Naive B cell (primary cell): Measurements from ENCODE around the gene PLD1. TPM values are rescaled to one million over a fixed set of nuclear protein-coding genes. Genes with fewer than 3 reads are reported as not detected.

Source experiments
- ATAC-seq, 2 donors: fragments of 150-1000 bp; cut with Tn5 transposase; 2 replicates each; pipeline ENCODE4 v1.10.0; 2021; ENCODE audit warnings: low read depth in 2 of 2, mild to moderate bottlenecking in 2 of 2, moderate library complexity in 2 of 2
- DNase-seq: peaks from one replicate; pipeline ENCODE4 v3.0.0; 2022
- H3K27ac Mint-ChIP-seq, 6 donors: one replicate each; pipeline ENCODE4 v1.8.0; 2020 to 2022; ENCODE audit warnings: mild to moderate bottlenecking in 6 of 6, mixed read lengths in 6 of 6, moderate library complexity in 5 of 6, inconsistent platforms in 2 of 6
- H3K27me3 Mint-ChIP-seq, 3 donors: one replicate each; pipeline ENCODE4 v1.8.0; 2021 to 2022; ENCODE audit warnings: mixed read lengths in 3 of 3, mild to moderate bottlenecking in 1 of 3
- H3K36me3 Mint-ChIP-seq, 2 donors: one replicate each; pipeline ENCODE4 v1.8.0; 2020 to 2022; ENCODE audit warnings: mixed read lengths in 2 of 2, inconsistent platforms in 1 of 2, mild to moderate bottlenecking in 1 of 2
- H3K4me1 Mint-ChIP-seq, 3 donors: one replicate each; pipeline ENCODE4 v1.8.0; 2020 to 2022; ENCODE audit warnings: mixed read lengths in 3 of 3, inconsistent platforms in 1 of 3, mild to moderate bottlenecking in 1 of 3, moderate library complexity in 1 of 3
- H3K4me3 Mint-ChIP-seq, 8 donors: one replicate each; pipeline ENCODE4 v1.8.0; 2020 to 2022; ENCODE audit warnings: mild to moderate bottlenecking in 8 of 8, mixed read lengths in 8 of 8, moderate library complexity in 8 of 8, inconsistent platforms in 2 of 8
- H3K9me3 Mint-ChIP-seq, 7 donors: one replicate each; pipeline ENCODE4 v1.8.0; 2020 to 2022; ENCODE audit warnings: mixed read lengths in 7 of 7, mild to moderate bottlenecking in 5 of 7, inconsistent platforms in 2 of 7, moderate library complexity in 1 of 7
- polyA plus RNA-seq, 6 donors: library from polyadenylated mRNA; unstranded; fragments of 300-500 nt; fragmentation: Illumina TruSeq; gene quantifications; one replicate each; pipeline ENCODE4 v1.2.3, GENCODE V29; 2021; ENCODE audit warnings: low read depth in 6 of 6

Gene PLD1
- polyA plus RNA-seq, 6 donors from 2014 or later = not detected

GRCh38 chr3:171672538-171672937 lies 137.7 kb downstream of the PLD1 start:
- Mint-ChIP-seq H3K36me3 (no peaks in the 10 kb centered on the region), H3K4me1 (no peaks in the 10 kb centered on the region), H3K27ac (no peak overlapping the region), H3K27me3 (no peaks in the 10 kb centered on the region), H3K9me3 (no peaks in the 10 kb centered on the region), H3K4me3 (no peak overlapping the region)
- DNase-seq (no peak), ATAC-seq (no peak)

GRCh38 chr3:171672124-171672523 lies 138.2 kb downstream of the PLD1 start:
- no peak overlapping the region for H3K27ac Mint-ChIP-seq

GRCh38 chr3:171671709-171672108 lies 138.6 kb downstream of the PLD1 start:
- Mint-ChIP-seq H3K36me3 (no peaks in the 10 kb centered on the region), H3K9me3 (no peaks in the 10 kb centered on the region), H3K4me3 (no peak overlapping the region), H3K27ac (no peak overlapping the region), H3K27me3 (no peaks in the 10 kb centered on the region), H3K4me1 (no peaks in the 10 kb centered on the region)
- DNase-seq (no peak), ATAC-seq (no peak)

More at GRCh38 chr3:171672124-171672523, 138.2 kb downstream of the PLD1 start:
- Mint-ChIP-seq H3K27me3 (no peaks in the 10 kb centered on the region), H3K36me3 (no peaks in the 10 kb centered on the region), H3K4me1 (no peaks in the 10 kb centered on the region), H3K9me3 (no peaks in the 10 kb centered on the region), H3K4me3 (no peak overlapping the region)
- DNase-seq (no peak), ATAC-seq (no peak)

- ATAC-seq (no peak), DNase-seq (no peak)
- Mint-ChIP-seq H3K36me3 (no peaks in the 10 kb centered on the region), H3K27ac (no peak overlapping the region), H3K27me3 (peaks cover 0 to 7% (median 2%) of the 10 kb centered on the region in 3 donors), H3K4me1 (no peaks in the 10 kb centered on the region), H3K4me3 (no peak overlapping the region), H3K9me3 (no peaks in the 10 kb centered on the region)
These were observed 143.8 kb downstream of the PLD1 start for GRCh38 chr3:171666516-171666915.

DNA sequence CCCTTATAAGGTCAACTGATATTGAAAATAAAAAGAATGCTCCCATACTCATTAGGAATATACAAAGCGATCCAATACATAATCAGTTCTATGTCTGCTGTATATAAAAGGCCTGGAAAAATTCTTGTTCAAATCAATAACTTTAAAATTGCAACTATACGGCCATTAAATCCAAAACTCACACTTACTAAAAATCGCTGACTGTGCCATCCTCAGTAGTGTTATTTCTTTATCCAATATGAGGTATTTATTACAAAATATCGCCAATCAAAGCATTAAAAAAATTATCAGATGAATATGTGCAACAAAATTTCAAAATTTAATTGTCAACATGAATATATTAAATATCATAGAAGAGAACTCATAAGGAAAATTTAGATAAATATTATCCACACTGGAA lies 146.5 kb downstream of the PLD1 start:
- no peak overlapping the region for H3K27ac Mint-ChIP-seq
- H3K4me1 Mint-ChIP-seq = no peaks in the 10 kb centered on the region
- ATAC-seq (no peak), DNase-seq (no peak)
- no peaks in the 10 kb centered on the region for H3K36me3 Mint-ChIP-seq
- no peaks in the 10 kb centered on the region for H3K9me3 Mint-ChIP-seq
- H3K4me3 Mint-ChIP-seq = no peak overlapping the region
- H3K27me3 Mint-ChIP-seq = peaks cover 0 to 9% (median 4%) of the 10 kb centered on the region in 3 donors

GRCh38 chr3:171661484-171661883 lies 148.8 kb downstream of the PLD1 start:
- Mint-ChIP-seq H3K36me3 (no peaks in the 10 kb centered on the region), H3K4me3 (no peak overlapping the region), H3K27ac (no peak overlapping the region), H3K9me3 (no peaks in the 10 kb centered on the region), H3K27me3 (peaks cover 0 to 9% (median 4%) of the 10 kb centered on the region in 3 donors), H3K4me1 (no peaks in the 10 kb centered on the region)
- DNase-seq (no peak), ATAC-seq (no peak)

DNA sequence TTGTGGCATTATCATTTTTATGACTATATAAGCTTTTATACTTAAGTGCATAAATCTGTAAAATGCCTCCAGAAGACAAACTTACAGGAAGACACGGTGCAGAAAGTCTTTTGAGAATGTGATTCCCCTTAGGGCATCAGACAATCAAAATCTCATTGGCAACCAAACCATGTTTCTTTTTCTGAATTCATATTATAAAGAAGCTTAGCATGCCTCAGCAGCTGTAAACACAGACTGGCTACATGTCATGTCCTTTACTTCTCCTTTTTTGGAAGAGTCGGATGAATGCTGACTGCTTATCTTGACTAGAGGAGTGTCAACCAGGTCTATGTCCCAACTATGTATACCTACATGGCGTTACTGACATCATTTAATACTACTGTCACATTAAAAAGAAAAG lies 150.1 kb downstream of the PLD1 start:
- Mint-ChIP-seq H3K27me3 (peaks cover 0 to 9% (median 4%) of the 10 kb centered on the region in 3 donors), H3K36me3 (no peaks in the 10 kb centered on the region), H3K4me1 (no peaks in the 10 kb centered on the region), H3K9me3 (no peaks in the 10 kb centered on the region), H3K27ac (no peak overlapping the region), H3K4me3 (no peak overlapping the region)
- DNase-seq (no peak), ATAC-seq (no peak)

GRCh38 chr3:171658841-171659240 lies 151.4 kb downstream of the PLD1 start:
- no peak overlapping the region for H3K4me3 Mint-ChIP-seq
- no peak for DNase-seq

GRCh38 chr3:171654809-171655208 lies 155.5 kb downstream of the PLD1 start:
- Mint-ChIP-seq H3K4me1 (peaks cover 0 to 2% (median 0%) of the 10 kb centered on the region in 3 donors), H3K36me3 (no peaks in the 10 kb centered on the region), H3K4me3 (no peak overlapping the region), H3K27ac (peak overlapping the region in 1 of 6 donors; percentile 33), H3K27me3 (peaks cover 0 to 4% (median 0%) of the 10 kb centered on the region in 3 donors), H3K9me3 (no peaks in the 10 kb centered on the region)
- DNase-seq (no peak), ATAC-seq (no peak)

More at GRCh38 chr3:171658841-171659240, 151.4 kb downstream of the PLD1 start:
- H3K9me3 Mint-ChIP-seq = no peaks in the 10 kb centered on the region
- H3K4me1 Mint-ChIP-seq = no peaks in the 10 kb centered on the region
- no peak overlapping the region for H3K27ac Mint-ChIP-seq
- H3K36me3 Mint-ChIP-seq = no peaks in the 10 kb centered on the region
- H3K27me3 Mint-ChIP-seq = peaks cover 0 to 6% (median 4%) of the 10 kb centered on the region in 3 donors
- no peak for ATAC-seq

DNA sequence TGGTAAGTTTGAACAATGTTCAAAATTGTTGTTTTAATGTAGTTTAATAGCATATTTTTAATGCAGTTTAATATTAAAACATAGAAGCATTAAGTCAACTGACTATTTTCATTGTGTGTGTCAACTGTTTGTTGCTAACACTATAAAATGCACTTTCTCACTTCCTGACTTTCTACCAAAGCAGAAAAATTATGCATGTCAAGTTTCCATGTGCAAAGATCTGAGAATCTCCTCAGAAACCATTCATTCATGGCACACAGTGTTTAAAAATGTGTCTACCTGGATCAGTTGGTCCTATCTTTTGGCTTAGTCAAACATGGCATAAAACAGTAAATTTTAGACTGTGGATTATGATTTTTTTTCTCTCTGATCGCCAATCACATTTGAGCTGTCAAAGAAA lies 156.0 kb downstream of the PLD1 start:
- Mint-ChIP-seq H3K36me3 (no peaks in the 10 kb centered on the region), H3K4me1 (peaks cover 0 to 2% (median 0%) of the 10 kb centered on the region in 3 donors), H3K9me3 (no peaks in the 10 kb centered on the region), H3K27ac (no peak overlapping the region), H3K4me3 (no peak overlapping the region), H3K27me3 (peaks cover 0 to 4% (median 0%) of the 10 kb centered on the region in 3 donors)
- ATAC-seq (no peak), DNase-seq (no peak)

DNA sequence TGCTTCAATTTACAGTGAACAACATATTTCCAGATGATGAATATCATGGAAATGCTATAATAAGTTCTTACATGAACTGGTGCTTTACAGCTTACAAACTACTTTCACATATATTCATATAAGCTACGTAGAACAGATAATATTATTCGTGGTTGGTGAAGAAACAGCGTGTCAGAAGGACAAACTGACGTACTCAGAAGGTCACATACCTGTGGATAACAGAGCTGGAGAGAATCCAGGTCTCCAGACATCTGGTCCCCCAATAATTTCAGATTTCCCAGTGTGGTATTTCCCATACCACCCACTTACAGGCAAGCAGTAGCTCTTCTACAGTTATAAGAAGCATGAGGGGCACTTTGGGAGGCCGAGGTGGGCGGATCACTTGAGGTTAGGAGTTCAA lies 156.6 kb downstream of the PLD1 start:
- ATAC-seq = no peak

GRCh38 chr3:171652932-171653331 lies 157.4 kb downstream of the PLD1 start:
- DNase-seq = no peak
- peaks cover 0 to 4% (median 0%) of the 10 kb centered on the region in 3 donors for H3K27me3 Mint-ChIP-seq
- H3K4me3 Mint-ChIP-seq = no peak overlapping the region
- peaks cover 0 to 2% (median 0%) of the 10 kb centered on the region in 3 donors for H3K4me1 Mint-ChIP-seq
- no peaks in the 10 kb centered on the region for H3K36me3 Mint-ChIP-seq
- H3K9me3 Mint-ChIP-seq = no peaks in the 10 kb centered on the region
- ATAC-seq = no peak
- H3K27ac Mint-ChIP-seq = no peak overlapping the region

More for the DNA sequence above, 156.6 kb downstream of the PLD1 start:
- no peak overlapping the region for H3K27ac Mint-ChIP-seq
- H3K9me3 Mint-ChIP-seq = no peaks in the 10 kb centered on the region
- peaks cover 0 to 4% (median 0%) of the 10 kb centered on the region in 3 donors for H3K27me3 Mint-ChIP-seq
- DNase-seq = no peak
- H3K36me3 Mint-ChIP-seq = no peaks in the 10 kb centered on the region
- no peak overlapping the region for H3K4me3 Mint-ChIP-seq
- H3K4me1 Mint-ChIP-seq = peaks cover 0 to 2% (median 0%) of the 10 kb centered on the region in 3 donors

- ATAC-seq (no peak), DNase-seq (no peak)
- Mint-ChIP-seq H3K36me3 (no peaks in the 10 kb centered on the region), H3K4me1 (peaks cover 0 to 2% (median 0%) of the 10 kb centered on the region in 3 donors), H3K9me3 (no peaks in the 10 kb centered on the region), H3K27me3 (peaks cover 0 to 4% (median 0%) of the 10 kb centered on the region in 3 donors), H3K27ac (no peak overlapping the region), H3K4me3 (peak overlapping the region in 1 of 8 donors; percentile 54)
These were observed 160.2 kb downstream of the PLD1 start for GRCh38 chr3:171649911-171650592.

GRCh38 chr3:171649267-171649666 lies 161.0 kb downstream of the PLD1 start:
- H3K4me3 Mint-ChIP-seq = no peak overlapping the region
- H3K27me3 Mint-ChIP-seq = peaks cover 0 to 4% (median 0%) of the 10 kb centered on the region in 3 donors
- H3K9me3 Mint-ChIP-seq = no peaks in the 10 kb centered on the region
- DNase-seq = no peak
- no peak overlapping the region for H3K27ac Mint-ChIP-seq
- H3K36me3 Mint-ChIP-seq = no peaks in the 10 kb centered on the region
- H3K4me1 Mint-ChIP-seq = peaks cover 0 to 2% (median 0%) of the 10 kb centered on the region in 3 donors
- no peak for ATAC-seq
